Ramos (cell line): ENCODE measurements around the gene S100A10.

Experiments used
- in situ Hi-C: fragments of 300-500 bp; cut with MboI; formaldehyde crosslinking; loops from one replicate; pipeline ENCODE4 v1.14.3; 2022; ENCODE audit warnings: low sequenced_read_pairs; ENCODE audit not compliant: unreplicated experiment

S100A10 gene

GRCh38 chr1:151968791-151969399 is 24.8 kb downstream of the S100A10 start:
- in situ Hi-C loops = no loop called here

- in situ Hi-C loops = no loop called here
Observed at GRCh38 chr1:151968058-151968457, 25.6 kb downstream of the S100A10 start.

GRCh38 chr1:151967091-151967490 is 26.6 kb downstream of the S100A10 start:
- in situ Hi-C loops = no loop called here

- in situ Hi-C loops = no loop called here
Observed at GRCh38 chr1:151966061-151966460, 27.6 kb downstream of the S100A10 start.

- in situ Hi-C loops = no loop called here
Observed at GRCh38 chr1:151964510-151964909, 29.1 kb downstream of the S100A10 start.

- in situ Hi-C loops = no loop called here
Observed at GRCh38 chr1:151963288-151963687, 30.4 kb downstream of the S100A10 start.

- in situ Hi-C loops = no loop called here
Observed at GRCh38 chr1:151961833-151962232, 31.8 kb downstream of the S100A10 start.

GRCh38 chr1:151960780-151961513 is 32.7 kb downstream of the S100A10 start:
- in situ Hi-C loops = no loop called here

- in situ Hi-C loops = no loop called here
Observed at GRCh38 chr1:151958959-151959358, 34.7 kb downstream of the S100A10 start.

- in situ Hi-C loops = no loop called here
Observed at GRCh38 chr1:151956957-151957497, 36.6 kb downstream of the S100A10 start.

- in situ Hi-C loops = no loop called here
Observed at GRCh38 chr1:151953409-151954094, 40.1 kb downstream of the S100A10 start.

- in situ Hi-C loops = no loop called here
Observed at GRCh38 chr1:151952811-151953210, 40.8 kb downstream of the S100A10 start.

GRCh38 chr1:151949371-151950193 is 44.1 kb downstream of the S100A10 start:
- in situ Hi-C loops = no loop called here

GRCh38 chr1:151948506-151948905 is 45.2 kb downstream of the S100A10 start:
- in situ Hi-C loops = no loop called here

GRCh38 chr1:151947140-151947539 is 46.5 kb downstream of the S100A10 start:
- in situ Hi-C loops = no loop called here

- in situ Hi-C loops = no loop called here
Observed at GRCh38 chr1:151945725-151946722, 47.6 kb downstream of the S100A10 start.

- in situ Hi-C loops = no loop called here
Observed at GRCh38 chr1:151944857-151945575, 48.6 kb downstream of the S100A10 start.

- in situ Hi-C loops = no loop called here
Observed at GRCh38 chr1:151944126-151944856, 49.4 kb downstream of the S100A10 start.
